Gastroesophageal sphincter (tissue), 3 donors: Measurements from ENCODE around the gene KCNMA1.

Source experiments
- CTCF ChIP-seq, 4 experiments: fragments of 200-600 bp in 2 of 4; fragments of 450-650 bp in 2 of 4; sonication (generic) in 1 of 4; IDR thresholded peaks; one replicate each; pipeline ENCODE4 v1.5.1; 2017 to 2019; ENCODE audit warnings: antibody characterized with exemption in 4 of 4, mild to moderate bottlenecking in 2 of 4, moderate library complexity in 2 of 4
- POLR2A ChIP-seq, 2 donors: fragments of 450-650 bp; IDR thresholded peaks; one replicate each; pipeline ENCODE4 v1.6.1; 2017; ENCODE audit warnings: antibody characterized with exemption in 2 of 2, mild to moderate bottlenecking in 2 of 2, moderate library complexity in 1 of 2
- POLR2AphosphoS5 ChIP-seq: sonication (generic); formaldehyde crosslinking; IDR thresholded peaks from one replicate; pipeline ENCODE4 v1.6.1; 2017; ENCODE audit warnings: antibody characterized with exemption

- no peak for TF ChIP-seq POLR2AphosphoS5
- no peak for TF ChIP-seq CTCF (IDR thresholded peaks at IDR 0.05)
- TF ChIP-seq POLR2A (IDR thresholded peaks at IDR 0.05), result no peak
Measured at GRCh38 chr10:76884673-76885275, 752.8 kb downstream of the KCNMA1 start.
